ENCODE data around the gene KIF2C. TPM values are rescaled to one million over a fixed set of nuclear protein-coding genes. Genes with fewer than 3 reads are reported as not detected.

Gene KIF2C
- total and polyA plus RNA-seq, 9 of the 15 experiments (the other 6 are each of a cell fraction or from before 2014, with no cell fraction given): 84.9 to 226 (median 169) TPM

GRCh38 chr1:44721485-44722361 lies 17.9 kb upstream of the KIF2C start (continued):
- TF ChIP-seq ZBTB11 (CRISPR knock-in tag; IDR thresholded peaks at IDR 0.05): peak in 2 of 3 experiments; percentile 22 to 85; a peak in 2 of 6 replicates
- TF ChIP-seq TFE3 (CRISPR knock-in tag; IDR thresholded peaks at IDR 0.05): peak; percentile 69
- peak; percentile 99 for TF ChIP-seq ZNF253 (CRISPR knock-in tag; conservative IDR thresholded peaks at IDR 0.05)
- TF ChIP-seq NRF1 (conservative IDR thresholded peaks at IDR 0.05 in 1 of 2, IDR thresholded peaks at IDR 0.05 in 1 of 2): peak; percentile 22 to 40; a peak in 3 of 4 replicates
- peak; percentile 81 for TF ChIP-seq NCOA6 (IDR thresholded peaks at IDR 0.05)
- peak; percentile 82 for TF ChIP-seq CHAMP1 (IDR thresholded peaks at IDR 0.05)
- TF ChIP-seq POLR3G (IDR thresholded peaks at IDR 0.05; ENCODE audit: extremely low read depth, insufficient read length, insufficient replicate concordance): no peak
- TF ChIP-seq MXI1 (IDR thresholded peaks at IDR 0.05; ENCODE audit: low read depth, low read length): peak; percentile 87
- TF ChIP-seq BACH1 (tag; IDR thresholded peaks at IDR 0.05): peak; percentile 88
- TF ChIP-seq GATAD2A (IDR thresholded peaks at IDR 0.05): peak; percentile 99
- TF ChIP-seq ELF1 (tag; IDR thresholded peaks at IDR 0.05): peak; percentile 38; the same call in 1 of the 2 replicates
- peak; percentile 92 for TF ChIP-seq HDAC3 (IDR thresholded peaks at IDR 0.05; ENCODE audit: borderline replicate concordance, partially characterized antibody)
- TF ChIP-seq ETV6 (IDR thresholded peaks at IDR 0.05; ENCODE audit: borderline replicate concordance in 1 of 2, low read depth in 2 of 2, low read length in 1 of 2): peak; percentile 71 to 95; a peak in 3 of 4 replicates
- TF ChIP-seq ETV6 (CRISPR knock-in tag; IDR thresholded peaks at IDR 0.05; ENCODE audit: borderline replicate concordance): peak; percentile 98
- TF ChIP-seq CREB3 (tag; conservative IDR thresholded peaks at IDR 0.05; ENCODE audit: low read depth): peak; percentile 95
- TF ChIP-seq E2F4 (CRISPR knock-in tag; IDR thresholded peaks at IDR 0.05; ENCODE audit: low read depth): peak; percentile 81; the same call in 1 of the 2 replicates

All from K562 (cell line).